IPS-NIHi11 (cell line): Measurements from ENCODE around the gene ARHGEF4.
A peak's percentile ranks its signal among the peaks of the same experiment; 100 is the strongest.

Source experiments
- DNase-seq: peaks from one replicate; pipeline ENCODE4 v3.0.0; 2012; ENCODE audit warnings: mixed read lengths, low spot score

ARHGEF4 gene

GRCh38 chr2:130920415-130921163, 83.9 kb downstream of the ARHGEF4 start:
- DNase-seq, result peak; percentile 89

- DNase-seq, result no peak
Measured at GRCh38 chr2:130921164-130921476, 84.4 kb downstream of the ARHGEF4 start.

DNA sequence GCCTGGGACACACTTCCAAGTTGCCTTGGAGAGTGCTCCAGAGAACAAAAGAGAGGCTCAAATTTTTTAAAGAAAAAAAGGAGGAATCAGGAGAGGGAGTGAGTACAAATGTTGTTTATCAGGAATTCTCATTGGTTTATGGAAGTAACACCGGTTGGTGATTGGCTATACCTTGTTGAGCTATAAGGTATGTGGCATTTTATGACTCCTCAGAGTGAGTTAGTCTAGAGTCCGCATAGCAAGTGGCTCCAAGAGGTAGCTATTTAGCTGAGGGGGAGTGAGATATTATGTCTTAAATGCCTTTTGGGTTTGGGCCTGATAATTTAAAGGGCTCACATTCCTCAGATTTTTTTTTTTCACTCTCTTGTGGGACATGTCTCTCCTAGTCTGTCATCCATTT, 85.7 kb downstream of the ARHGEF4 start:
- no peak for DNase-seq

DNA sequence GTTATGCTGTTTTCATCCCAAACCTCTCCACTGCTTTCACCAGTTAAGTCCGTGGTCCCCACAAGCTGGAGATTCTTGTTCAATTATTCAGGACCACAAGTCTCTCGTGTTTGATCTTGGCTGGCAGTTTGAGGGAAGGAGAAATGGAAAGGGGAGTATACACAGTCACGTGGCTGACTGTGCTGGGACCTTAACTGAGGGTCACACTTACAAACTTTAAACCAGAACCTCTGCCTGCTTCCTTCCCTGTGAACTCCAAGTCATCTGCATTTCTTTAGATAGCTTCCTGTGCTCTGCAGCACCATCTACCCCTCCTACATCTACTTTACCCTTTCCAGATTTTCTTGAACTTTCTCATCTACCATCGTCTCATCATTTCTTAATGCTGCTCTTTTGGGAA, 91.7 kb downstream of the ARHGEF4 start:
- no peak for DNase-seq

DNA sequence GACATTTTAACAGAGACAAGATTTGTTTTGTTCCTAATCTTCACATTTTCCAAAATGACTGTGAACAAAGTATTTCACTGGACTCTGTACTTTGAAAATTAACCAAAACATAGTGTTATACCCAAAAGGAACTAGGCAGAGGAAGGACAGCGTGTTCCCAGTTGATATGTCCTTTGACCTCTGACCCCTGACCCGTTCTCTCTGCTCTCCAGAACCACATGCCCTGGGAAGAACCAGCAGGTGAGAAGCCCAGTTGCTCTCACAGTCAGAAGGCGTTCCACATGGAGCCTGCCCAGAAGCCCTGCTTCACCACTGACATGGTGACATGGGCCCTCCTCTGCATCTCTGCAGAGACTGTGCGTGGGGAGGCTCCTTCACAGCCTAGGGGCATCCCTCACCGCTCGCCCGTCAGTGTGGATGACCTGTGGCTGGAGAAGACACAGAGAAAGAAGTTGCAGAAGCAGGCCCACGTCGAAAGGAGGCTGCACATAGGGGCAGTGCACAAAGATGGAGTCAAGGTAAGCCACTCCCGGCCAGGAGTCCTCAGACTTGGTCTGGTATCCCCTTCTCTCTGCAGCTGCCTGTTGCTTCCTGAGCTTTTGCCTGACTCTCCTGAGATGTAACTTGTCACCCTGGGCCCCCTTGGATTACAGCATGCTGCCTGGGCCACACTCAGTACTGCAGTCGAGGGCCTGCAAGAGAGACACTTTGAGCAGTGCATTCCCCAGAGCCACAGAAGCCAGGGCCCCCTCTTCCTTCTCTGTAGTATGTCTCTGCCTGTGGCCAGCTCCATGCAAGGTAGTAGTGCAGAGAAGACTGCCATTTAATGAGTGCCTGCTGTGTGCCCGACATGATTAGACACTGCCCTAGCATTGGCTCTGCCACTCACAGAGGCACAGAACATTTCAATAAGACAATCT, 94.3 kb downstream of the ARHGEF4 start:
- no peak for DNase-seq

GRCh38 chr2:130933501-130933900, 96.8 kb downstream of the ARHGEF4 start:
- DNase-seq, result no peak

- no peak for DNase-seq
Measured at GRCh38 chr2:130936451-130936850, 99.7 kb downstream of the ARHGEF4 start.

GRCh38 chr2:130947967-130948366, 111.3 kb downstream of the ARHGEF4 start:
- no peak for DNase-seq

DNA sequence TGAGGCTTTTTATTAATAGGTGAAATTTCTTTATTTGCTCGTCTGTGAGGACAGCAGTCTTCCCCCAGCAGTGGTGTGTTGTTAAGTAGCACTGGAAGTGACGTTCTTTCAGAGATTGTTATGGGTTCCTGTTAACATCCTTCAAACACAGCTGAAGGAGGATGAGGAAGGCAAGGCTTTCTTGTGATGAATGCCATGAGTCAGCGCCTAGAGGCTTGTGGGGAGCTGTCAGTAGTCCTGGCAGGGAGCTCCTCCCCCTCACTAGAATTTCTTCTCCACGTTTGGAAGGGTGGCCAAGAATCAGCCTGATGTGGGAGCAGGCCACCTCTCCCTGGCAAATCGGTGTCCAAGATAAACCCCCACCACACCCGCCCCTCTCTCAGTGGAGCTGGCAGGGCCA, 113.2 kb downstream of the ARHGEF4 start:
- no peak for DNase-seq

DNA sequence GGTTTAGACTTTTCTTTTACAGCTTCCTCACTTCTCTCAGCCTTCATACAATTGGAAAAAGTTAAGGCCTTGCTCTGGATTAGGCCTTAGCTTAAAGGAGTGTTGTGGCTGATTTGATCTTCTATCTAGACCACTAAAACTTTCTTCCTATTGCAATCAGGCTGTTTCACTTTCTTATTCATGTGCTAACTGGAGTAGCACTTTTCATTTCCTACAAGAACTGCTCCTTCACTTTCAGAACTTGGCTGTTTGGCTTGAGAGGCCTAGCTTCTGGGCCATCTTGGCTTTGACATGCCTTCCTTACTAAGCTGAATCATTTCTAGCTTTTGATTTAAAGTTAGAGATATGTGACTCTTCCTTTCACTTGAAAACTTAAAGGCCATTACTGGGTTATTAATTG, 114.3 kb downstream of the ARHGEF4 start:
- DNase-seq, result no peak

DNA sequence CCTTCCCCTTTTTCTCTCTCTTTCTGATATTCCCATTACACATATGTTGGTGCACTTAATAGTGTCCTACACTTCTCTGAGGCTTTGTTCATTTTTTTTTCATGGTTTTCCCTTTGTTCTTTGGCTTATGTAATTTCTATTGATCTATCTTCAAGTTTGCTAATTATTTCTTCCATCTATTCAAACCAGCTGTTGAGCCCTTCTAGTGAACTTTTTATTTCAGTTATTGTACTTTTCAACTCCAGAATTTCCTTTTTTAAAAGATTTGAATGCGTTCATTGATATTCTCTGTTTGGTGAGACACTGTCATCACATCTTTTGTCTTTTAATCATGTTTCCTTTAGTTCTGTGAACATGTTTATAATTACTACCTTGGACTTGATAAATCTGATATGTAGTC, 118.2 kb downstream of the ARHGEF4 start:
- no peak for DNase-seq

DNA sequence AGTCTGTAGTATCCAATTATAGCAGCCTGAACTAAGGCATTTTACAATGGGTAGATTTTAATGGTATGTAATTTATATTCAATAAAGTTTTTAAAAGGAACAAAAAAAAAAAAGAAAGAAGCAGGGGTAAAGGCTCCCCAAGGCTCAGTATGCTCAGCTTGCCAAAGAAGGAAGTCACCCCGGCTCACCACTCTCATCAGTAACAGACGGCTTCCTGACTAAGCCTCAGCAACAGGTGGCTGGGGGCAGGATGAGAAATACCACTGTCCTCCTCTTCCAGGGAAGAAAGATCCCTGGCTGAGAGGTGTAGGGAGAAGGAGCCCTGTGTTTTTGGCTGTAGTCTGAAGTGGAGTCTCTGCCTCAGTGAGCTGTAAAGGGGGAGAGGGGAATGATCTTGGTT, 121.2 kb downstream of the ARHGEF4 start:
- no peak for DNase-seq

GRCh38 chr2:130963196-130963848, 126.6 kb downstream of the ARHGEF4 start:
- DNase-seq, result peak; percentile 51

GRCh38 chr2:130963849-130964793, 127.4 kb downstream of the ARHGEF4 start:
- peak; percentile 89 for DNase-seq

DNA sequence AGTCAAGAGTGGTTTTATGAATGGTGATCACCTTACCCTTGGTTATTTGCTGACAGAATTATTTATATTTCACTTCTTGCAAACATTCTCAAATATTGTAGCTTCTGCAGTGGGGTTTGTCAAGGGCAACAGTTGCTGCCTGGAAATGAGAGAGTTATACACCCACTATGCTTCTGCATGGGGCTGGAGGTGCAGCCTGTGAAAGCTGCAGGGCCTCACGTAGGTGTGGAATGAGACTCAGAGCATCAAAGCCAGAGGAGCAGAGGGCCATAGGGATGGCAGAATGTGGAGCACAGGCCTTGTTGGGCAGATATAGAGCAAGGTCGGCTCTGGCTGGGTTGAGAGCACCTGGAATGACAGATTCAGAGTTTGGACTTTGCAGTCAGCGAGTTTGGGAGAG, 128.2 kb downstream of the ARHGEF4 start:
- DNase-seq, result no peak

DNA sequence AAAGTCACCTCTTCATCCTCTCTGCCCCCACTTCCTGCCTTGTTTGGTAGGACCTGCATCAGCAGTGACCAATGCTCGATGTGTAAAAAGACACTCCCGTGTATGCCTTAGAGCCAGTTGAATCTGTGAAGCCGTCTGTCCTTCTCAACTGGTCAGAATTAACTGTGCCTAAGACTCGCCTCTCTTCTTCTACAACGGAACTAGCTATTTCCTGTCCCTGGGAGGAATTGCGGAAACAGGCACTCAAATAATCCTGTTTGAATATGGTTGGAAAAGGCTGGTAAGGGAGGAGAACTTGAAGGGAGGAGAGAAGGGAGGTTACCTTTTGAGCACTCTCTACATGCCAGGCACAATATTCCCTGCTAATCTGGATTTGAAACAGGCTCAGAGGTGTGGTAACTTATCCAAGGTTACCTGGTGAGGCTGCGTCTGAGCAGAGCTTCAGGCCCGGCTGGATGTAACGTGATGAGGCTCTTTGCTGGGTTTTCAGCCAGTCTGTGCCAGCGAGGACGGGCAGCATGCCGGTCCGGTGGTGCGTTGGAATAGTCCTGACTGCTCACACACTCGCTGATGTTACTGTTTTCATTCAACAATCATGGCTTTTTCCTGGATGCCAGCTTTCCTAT, 129.5 kb downstream of the ARHGEF4 start:
- no peak for DNase-seq

DNA sequence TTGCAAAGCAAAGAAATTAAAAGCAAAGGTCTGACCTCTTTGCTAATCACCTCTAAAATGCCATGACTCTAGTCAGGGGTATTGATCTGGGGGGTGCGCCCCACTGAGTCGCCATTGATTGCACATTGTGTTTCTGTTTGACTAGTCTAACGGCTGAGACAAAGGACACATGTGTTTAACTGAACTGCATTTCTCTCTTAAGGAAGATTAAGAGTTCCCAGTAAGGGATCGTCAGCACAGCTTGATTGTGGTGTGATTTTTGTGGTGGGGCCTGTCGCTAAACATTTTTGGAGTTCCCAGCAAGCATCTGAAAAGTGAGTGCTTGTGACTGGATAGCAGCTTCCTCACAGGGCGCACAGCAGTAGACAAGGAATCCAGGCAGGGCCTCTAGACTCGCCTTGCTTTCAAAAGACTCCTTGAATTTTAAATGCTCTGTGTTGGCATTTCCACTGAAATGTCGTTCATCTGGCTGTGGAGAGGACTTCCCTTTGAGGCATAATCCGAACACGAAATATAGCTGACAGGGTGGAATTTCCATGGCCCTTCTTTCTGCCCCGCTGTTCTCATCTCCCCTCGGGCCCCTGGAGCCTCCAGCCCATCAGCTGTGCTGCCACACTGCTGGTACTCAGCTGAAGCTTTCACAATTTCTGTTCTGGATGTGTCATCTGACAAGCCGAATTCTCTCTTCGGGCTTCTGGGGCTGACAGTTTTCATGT, 130.2 kb downstream of the ARHGEF4 start:
- DNase-seq, result no peak

GRCh38 chr2:130972410-130972809, 135.7 kb downstream of the ARHGEF4 start:
- no peak for DNase-seq

- DNase-seq, result no peak
Measured at GRCh38 chr2:130975729-130976128, 139.0 kb downstream of the ARHGEF4 start.

DNA sequence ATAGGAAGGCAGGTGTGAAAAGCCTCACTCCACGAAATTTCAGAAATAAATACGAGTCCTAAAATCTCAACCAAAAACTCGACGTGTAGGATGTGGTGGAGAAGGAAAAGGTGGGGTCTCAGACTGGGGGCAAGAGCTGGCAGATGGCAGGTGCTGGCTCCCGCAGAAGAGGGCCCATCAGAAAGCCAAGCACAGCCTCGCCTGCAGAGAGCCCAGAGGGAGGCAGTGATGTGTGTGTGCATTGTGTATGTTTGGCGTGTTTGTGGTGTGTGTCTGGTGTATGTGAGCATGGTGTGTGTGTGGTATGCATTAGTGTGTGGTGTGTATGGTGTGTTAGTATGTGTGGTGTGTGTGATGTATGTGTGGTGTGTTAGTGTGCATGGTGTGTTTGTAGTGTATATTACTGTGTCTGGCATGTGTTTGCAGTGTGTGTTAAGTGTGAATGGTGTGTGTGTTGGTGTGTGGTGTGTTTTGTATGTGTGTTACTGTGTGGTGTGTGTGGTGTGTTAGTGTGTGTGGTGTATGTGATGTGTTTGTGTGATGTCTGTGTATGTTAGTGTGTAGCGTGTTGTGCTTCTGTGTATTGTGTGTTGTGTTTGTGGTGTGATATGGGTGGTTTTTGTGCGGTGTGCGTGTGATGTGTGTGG, 140.0 kb downstream of the ARHGEF4 start:
- DNase-seq, result no peak
